CD14-positive monocyte (primary cell): ENCODE results near the gene WNT10A. TPM values are rescaled to one million over a fixed set of nuclear protein-coding genes. Genes with fewer than 3 reads are reported as not detected.

ENCODE experiments used
- DNase-seq, 3 donors: peaks; one replicate each; pipeline ENCODE4 v3.0.0-alpha.2; 2011 to 2022
- H2AFZ ChIP-seq: 2 replicates; pipeline ENCODE4 v1.6.0; 2012; ENCODE audit warnings: mild to moderate bottlenecking, low read depth, low read length, inconsistent platforms; ENCODE audit not compliant: insufficient read depth, poor library complexity, severe bottlenecking
- H3K27ac ChIP-seq, 2 donors: 1 replicate in 1 of 2; 2 replicates in 1 of 2; pipeline ENCODE4 v1.5.1; 2012 to 2013; ENCODE audit warnings: low read length in 2 of 2, control low read depth in 1 of 2, inconsistent platforms in 1 of 2, low read depth in 1 of 2, mild to moderate bottlenecking in 1 of 2
- H3K27me3 ChIP-seq, 2 donors: one replicate each; pipeline versions ENCODE4 v1.6.0 to v1.6.1; 2011 to 2013; ENCODE audit warnings: low read length in 2 of 2; ENCODE audit not compliant: control insufficient read depth in 2 of 2, insufficient read depth in 2 of 2
- H3K36me3 ChIP-seq, 2 donors: replicated peaks in 1 of 2; 1 replicate in 1 of 2; 2 replicates in 1 of 2; pipeline versions ENCODE4 v1.5.1 to v1.6.1; 2012 to 2013; ENCODE audit warnings: low read length in 2 of 2, control low read depth in 1 of 2, inconsistent platforms in 1 of 2, mild to moderate bottlenecking in 1 of 2; ENCODE audit not compliant: insufficient read depth in 2 of 2, control insufficient read depth in 1 of 2
- H3K4me1 ChIP-seq, 2 donors: 1 replicate in 1 of 2; 2 replicates in 1 of 2; pipeline versions ENCODE4 v1.5.1 to v1.6.1; 2012 to 2013; ENCODE audit warnings: low read length in 2 of 2, control low read depth in 1 of 2, inconsistent platforms in 1 of 2, mild to moderate bottlenecking in 1 of 2, moderate library complexity in 1 of 2; ENCODE audit not compliant: insufficient read depth in 2 of 2, control insufficient read depth in 1 of 2
- H3K4me2 ChIP-seq: replicated peaks from 2 replicates; pipeline ENCODE3; 2012; ENCODE audit warnings: low read length, moderate library complexity, mild to moderate bottlenecking; ENCODE audit not compliant: poor library complexity, severe bottlenecking; ENCODE audit errors: extremely low read depth
- H3K4me3 ChIP-seq, 3 experiments: fragments of 200-600 bp in 1 of 3; sonication (generic) in 1 of 3; replicated peaks in 1 of 3; 1 replicate in 2 of 3; 2 replicates in 1 of 3; pipeline ENCODE4 v1.5.1; 2011 to 2013; ENCODE audit warnings: low read length in 3 of 3, mild to moderate bottlenecking in 3 of 3, control low read depth in 2 of 3, low read depth in 2 of 3, inconsistent platforms in 1 of 3, moderate library complexity in 1 of 3
- H3K79me2 ChIP-seq: 2 replicates; pipeline ENCODE4 v1.6.0; 2012; ENCODE audit warnings: mild to moderate bottlenecking, control low read depth, inconsistent platforms, low read length, moderate library complexity; ENCODE audit not compliant: insufficient read depth
- H3K9ac ChIP-seq: 2 replicates; pipeline ENCODE4 v1.6.0; 2017; ENCODE audit warnings: low read length, mild to moderate bottlenecking; ENCODE audit not compliant: insufficient read depth, poor library complexity, severe bottlenecking
- H3K9me3 ChIP-seq, 2 donors: replicated peaks in 1 of 2; 1 replicate in 1 of 2; 2 replicates in 1 of 2; pipeline versions ENCODE4 v1.5.1 to v1.6.1; 2012 to 2013; ENCODE audit warnings: low read length in 2 of 2, control low read depth in 1 of 2; ENCODE audit not compliant: control insufficient read depth in 1 of 2, insufficient read depth in 1 of 2
- H4K20me1 ChIP-seq: 2 replicates; pipeline ENCODE4 v1.6.0; 2012; ENCODE audit warnings: mild to moderate bottlenecking, low read length, control low read depth, moderate library complexity; ENCODE audit not compliant: insufficient read depth
- H3K27ac Mint-ChIP-seq, 7 donors: one replicate each; pipeline ENCODE4 v1.8.0; 2020; ENCODE audit warnings: mild to moderate bottlenecking in 7 of 7, mixed read lengths in 7 of 7, moderate library complexity in 6 of 7, inconsistent platforms in 2 of 7
- H3K27me3 Mint-ChIP-seq, 3 donors: one replicate each; pipeline ENCODE4 v1.8.0; 2021 to 2022; ENCODE audit warnings: low read depth in 3 of 3, mild to moderate bottlenecking in 3 of 3, mixed read lengths in 3 of 3, moderate library complexity in 3 of 3, inconsistent platforms in 1 of 3
- H3K36me3 Mint-ChIP-seq, 2 donors: one replicate each; pipeline ENCODE4 v1.8.0; 2020; ENCODE audit warnings: mixed read lengths in 2 of 2, inconsistent platforms in 1 of 2, mild to moderate bottlenecking in 1 of 2
- H3K4me1 Mint-ChIP-seq: one replicate; pipeline ENCODE4 v1.8.0; 2020; ENCODE audit warnings: mild to moderate bottlenecking, mixed read lengths
- H3K4me3 Mint-ChIP-seq, 2 donors: one replicate each; pipeline ENCODE4 v1.8.0; 2020; ENCODE audit warnings: mild to moderate bottlenecking in 2 of 2, mixed read lengths in 2 of 2, moderate library complexity in 1 of 2
- H3K9me3 Mint-ChIP-seq, 7 donors: one replicate each; pipeline ENCODE4 v1.8.0; 2020 to 2022; ENCODE audit warnings: mixed read lengths in 7 of 7, mild to moderate bottlenecking in 6 of 7, moderate library complexity in 6 of 7, inconsistent platforms in 2 of 7
- WGBS: methylation state at CpG from one replicate; pipeline ENCODE4 v1.1.5; 2013; ENCODE audit warnings: missing lambda C conversion rate; ENCODE audit not compliant: insufficient coverage; 5-methylcytosine and 5-hydroxymethylcytosine counted together
- intact Hi-C, 2 donors: fragments of 100-400 bp; cut with micrococcal nuclease; formaldehyde crosslinking; loops; one replicate each; pipeline versions ENCODE4 v1.15.0 to v1.15.1; 2023
- polyA plus RNA-seq, 3 donors: library from polyadenylated mRNA; depleted of rRNA in 1 of 3; unstranded in 2 of 3; stranded (reverse) in 1 of 3; fragments of 300-500 nt in 2 of 3; fragments of >200 nt in 1 of 3; fragmentation: Illumina TruSeq in 2 of 3; gene quantifications; 1 replicate in 2 of 3; 2 replicates in 1 of 3; pipeline ENCODE4 v1.2.3, GENCODE V29; 2012 to 2021
- TF ChIP-seq, protein P1 (sequence below): fragments of 200-600 bp; IDR thresholded peaks from one replicate; pipeline ENCODE4 v1.8.0; 2022; ENCODE audit warnings: antibody characterized with exemption, mild to moderate bottlenecking

Gene WNT10A
- polyA plus RNA-seq, 3 donors: 0.04 TPM; not detected in 2

DNA sequence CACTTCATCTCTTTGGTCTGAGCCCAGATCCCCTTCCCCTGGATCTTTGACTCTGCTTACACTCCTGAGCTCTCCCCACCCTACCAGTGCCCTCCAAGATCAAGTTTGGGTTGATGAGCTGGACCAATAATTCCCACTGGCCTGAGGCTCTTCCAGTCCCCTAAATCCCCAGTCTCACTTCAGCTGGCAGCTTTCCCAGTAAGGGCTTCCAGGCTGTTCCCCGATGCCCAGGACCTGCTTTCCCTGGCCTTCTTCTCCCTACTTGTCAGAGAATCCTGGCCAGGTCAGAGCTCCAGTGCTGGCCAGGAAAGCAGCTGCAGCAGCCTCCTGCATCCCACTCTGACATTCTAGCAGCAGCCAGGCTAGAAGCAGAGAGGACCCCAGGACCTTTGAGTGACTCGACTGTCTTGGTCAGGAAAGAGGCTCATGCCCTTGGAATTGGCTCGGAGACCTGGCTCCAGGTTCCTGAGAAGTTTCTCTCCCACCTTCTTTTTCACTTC is 17.6 kb upstream of the WNT10A start:
- Histone ChIP-seq H3K36me3 (no peaks in the 10 kb centered on the region), H3K4me1 (peaks cover 8 to 29% of the 10 kb centered on the region in 2 donors), H3K27ac (no peak overlapping the region), H3K9me3 (peaks cover 0 to 24% of the 10 kb centered on the region in 2 donors), H4K20me1 (no peaks in the 10 kb centered on the region), H3K4me2 (no peak overlapping the region), H3K9ac (no peak overlapping the region), H3K4me3 (no peak overlapping the region), H2AFZ (no peak overlapping the region), H3K27me3 (peaks cover 39 to 58% of the 10 kb centered on the region in 2 donors), H3K79me2 (no peaks in the 10 kb centered on the region)
- Mint-ChIP-seq H3K36me3 (peaks cover 2 to 4% of the 10 kb centered on the region in 2 donors), H3K27ac (no peak overlapping the region), H3K27me3 (peaks cover 59 to 77% (median 69%) of the 10 kb centered on the region in 3 donors), H3K4me3 (peak overlapping the region in 1 of 2 donors; percentile 75), H3K9me3 (peaks cover 0 to 27% (median 12%) of the 10 kb centered on the region in 7 donors), H3K4me1 (peaks cover 27% of the 10 kb centered on the region)
- 82% methylated on average over 3 of the region's 3 CpGs for WGBS
- intact Hi-C loops: no loop called here
- DNase-seq: no peak
- TF ChIP-seq, protein P1, sequence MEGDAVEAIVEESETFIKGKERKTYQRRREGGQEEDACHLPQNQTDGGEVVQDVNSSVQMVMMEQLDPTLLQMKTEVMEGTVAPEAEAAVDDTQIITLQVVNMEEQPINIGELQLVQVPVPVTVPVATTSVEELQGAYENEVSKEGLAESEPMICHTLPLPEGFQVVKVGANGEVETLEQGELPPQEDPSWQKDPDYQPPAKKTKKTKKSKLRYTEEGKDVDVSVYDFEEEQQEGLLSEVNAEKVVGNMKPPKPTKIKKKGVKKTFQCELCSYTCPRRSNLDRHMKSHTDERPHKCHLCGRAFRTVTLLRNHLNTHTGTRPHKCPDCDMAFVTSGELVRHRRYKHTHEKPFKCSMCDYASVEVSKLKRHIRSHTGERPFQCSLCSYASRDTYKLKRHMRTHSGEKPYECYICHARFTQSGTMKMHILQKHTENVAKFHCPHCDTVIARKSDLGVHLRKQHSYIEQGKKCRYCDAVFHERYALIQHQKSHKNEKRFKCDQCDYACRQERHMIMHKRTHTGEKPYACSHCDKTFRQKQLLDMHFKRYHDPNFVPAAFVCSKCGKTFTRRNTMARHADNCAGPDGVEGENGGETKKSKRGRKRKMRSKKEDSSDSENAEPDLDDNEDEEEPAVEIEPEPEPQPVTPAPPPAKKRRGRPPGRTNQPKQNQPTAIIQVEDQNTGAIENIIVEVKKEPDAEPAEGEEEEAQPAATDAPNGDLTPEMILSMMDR: no peak

DNA sequence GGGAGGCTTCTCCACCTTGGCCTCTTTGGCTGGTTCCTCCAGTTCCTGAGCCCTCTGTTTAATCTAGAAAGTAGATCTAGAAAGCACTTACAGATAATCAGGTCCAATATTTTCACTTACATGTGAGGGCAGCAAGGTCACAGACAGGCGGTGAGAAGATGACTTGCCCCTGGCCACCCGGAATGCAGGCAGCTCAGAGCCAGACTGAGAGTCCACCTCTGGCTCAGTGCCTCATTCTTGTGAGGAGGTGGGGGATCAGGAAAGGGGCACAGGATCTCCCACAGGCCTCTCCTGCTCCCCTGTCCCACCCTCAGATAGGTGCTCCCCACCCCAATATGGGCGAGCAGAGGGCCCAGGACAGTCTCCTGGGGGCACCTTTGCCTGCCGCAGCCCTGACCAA is 15.3 kb upstream of the WNT10A start:
- H3K4me1 Mint-ChIP-seq: peaks cover 17% of the 10 kb centered on the region
- peaks cover 0 to 11% of the 10 kb centered on the region in 2 donors for H3K9me3 ChIP-seq
- 89% methylated on average over 3 of the region's 4 CpGs for WGBS
- peaks cover 52 to 69% (median 56%) of the 10 kb centered on the region in 3 donors for H3K27me3 Mint-ChIP-seq
- H3K4me3 Mint-ChIP-seq: no peak overlapping the region
- H3K4me1 ChIP-seq: peaks cover 3 to 16% of the 10 kb centered on the region in 2 donors
- intact Hi-C loops: no loop called here
- peaks cover 0 to 2% of the 10 kb centered on the region in 2 donors for H3K36me3 Mint-ChIP-seq
- DNase-seq: no peak
- H3K9ac ChIP-seq: no peak overlapping the region
- no peak overlapping the region for H3K27ac ChIP-seq
- H2AFZ ChIP-seq: no peak overlapping the region
- peaks cover 20 to 42% of the 10 kb centered on the region in 2 donors for H3K27me3 ChIP-seq
- TF ChIP-seq, protein P1: no peak
- no peak overlapping the region for H3K4me2 ChIP-seq
- peaks cover 0 to 9% (median 4%) of the 10 kb centered on the region in 7 donors for H3K9me3 Mint-ChIP-seq
- no peaks in the 10 kb centered on the region for H4K20me1 ChIP-seq
- H3K4me3 ChIP-seq: no peak overlapping the region
- no peak overlapping the region for H3K27ac Mint-ChIP-seq
- H3K79me2 ChIP-seq: no peaks in the 10 kb centered on the region
- no peaks in the 10 kb centered on the region for H3K36me3 ChIP-seq
